ENCODE data around the gene CSN1S1.
A peak's percentile ranks its signal among the peaks of the same experiment; 100 is the strongest.

CSN1S1 gene

GRCh38 chr4:69896530-69897116 lies 34.2 kb upstream of the CSN1S1 start:
- Histone ChIP-seq H2AFZ (ENCODE audit: low read length) (no peak overlapping the region), H3K36me3 (replicated peaks; ENCODE audit: insufficient read depth, low read length) (no peaks in the 10 kb centered on the region), H3K27ac (ENCODE audit: low read length) (no peak overlapping the region), H3F3A (ENCODE audit: insufficient read depth, low read length) (no peaks in the 10 kb centered on the region), H3K4me3 (ENCODE audit: low read length) (no peak overlapping the region), H3K9ac (ENCODE audit: low read length) (no peak overlapping the region), H3K79me2 (ENCODE audit: low read length) (no peaks in the 10 kb centered on the region), H3K27me3 (replicated peaks; ENCODE audit: insufficient read depth, low read length) (no peaks in the 10 kb centered on the region), H3K4me2 (ENCODE audit: low read depth, low read length) (no peak overlapping the region), H3K9me2 (replicated peaks; ENCODE audit: insufficient read depth, low read length) (no peaks in the 10 kb centered on the region), H4K20me1 (ENCODE audit: insufficient read depth, low read length) (no peaks in the 10 kb centered on the region), H3K9me3 (replicated peaks; ENCODE audit: insufficient read depth, low read length) (no peaks in the 10 kb centered on the region), H3K4me1 (ENCODE audit: low read length) (no peaks in the 10 kb centered on the region)
- peak; percentile 39 for TF ChIP-seq CTCF (IDR thresholded peaks at IDR 0.05; ENCODE audit: low read length)
- no peak for TF ChIP-seq EZH2 (optimal IDR thresholded peaks at IDR 0.05; ENCODE audit: low read depth, low read length)
- peak; percentile 13 for DNase-seq

- Histone ChIP-seq H4K20me1 (ENCODE audit: insufficient read depth, low read length) (no peaks in the 10 kb centered on the region), H3K9me3 (replicated peaks; ENCODE audit: insufficient read depth, low read length) (no peaks in the 10 kb centered on the region), H3K27ac (ENCODE audit: low read length) (no peak overlapping the region), H3K27me3 (replicated peaks; ENCODE audit: insufficient read depth, low read length) (no peaks in the 10 kb centered on the region), H3K9ac (ENCODE audit: low read length) (no peak overlapping the region), H3K4me2 (ENCODE audit: low read depth, low read length) (no peak overlapping the region), H3K79me2 (ENCODE audit: low read length) (no peaks in the 10 kb centered on the region), H3K4me1 (ENCODE audit: low read length) (no peaks in the 10 kb centered on the region), H3F3A (ENCODE audit: insufficient read depth, low read length) (no peaks in the 10 kb centered on the region), H2AFZ (ENCODE audit: low read length) (no peak overlapping the region), H3K4me3 (ENCODE audit: low read length) (no peak overlapping the region), H3K9me2 (replicated peaks; ENCODE audit: insufficient read depth, low read length) (no peaks in the 10 kb centered on the region), H3K36me3 (replicated peaks; ENCODE audit: insufficient read depth, low read length) (no peaks in the 10 kb centered on the region)
- DNase-seq = no peak
- TF ChIP-seq EZH2 (optimal IDR thresholded peaks at IDR 0.05; ENCODE audit: low read depth, low read length) = no peak
- TF ChIP-seq CTCF (IDR thresholded peaks at IDR 0.05; ENCODE audit: low read length) = no peak
- no peak for TF ChIP-seq EZH2phosphoT487 (IDR thresholded peaks at IDR 0.05; ENCODE audit: low read length)
Observed at GRCh38 chr4:69907151-69907550, 23.7 kb upstream of the CSN1S1 start.

- Histone ChIP-seq H3K27me3 (replicated peaks; ENCODE audit: insufficient read depth, low read length) (no peaks in the 10 kb centered on the region), H3K9me2 (replicated peaks; ENCODE audit: insufficient read depth, low read length) (no peaks in the 10 kb centered on the region), H3K9ac (ENCODE audit: low read length) (no peak overlapping the region), H4K20me1 (ENCODE audit: insufficient read depth, low read length) (no peaks in the 10 kb centered on the region), H3F3A (ENCODE audit: insufficient read depth, low read length) (no peaks in the 10 kb centered on the region), H3K4me1 (ENCODE audit: low read length) (no peaks in the 10 kb centered on the region), H3K9me3 (replicated peaks; ENCODE audit: insufficient read depth, low read length) (no peaks in the 10 kb centered on the region), H3K36me3 (replicated peaks; ENCODE audit: insufficient read depth, low read length) (no peaks in the 10 kb centered on the region), H2AFZ (ENCODE audit: low read length) (no peak overlapping the region), H3K79me2 (ENCODE audit: low read length) (no peaks in the 10 kb centered on the region), H3K27ac (ENCODE audit: low read length) (no peak overlapping the region), H3K4me2 (ENCODE audit: low read depth, low read length) (no peak overlapping the region), H3K4me3 (ENCODE audit: low read length) (no peak overlapping the region)
- no peak for DNase-seq
- no peak for TF ChIP-seq EZH2phosphoT487 (IDR thresholded peaks at IDR 0.05; ENCODE audit: low read length)
- TF ChIP-seq CTCF (IDR thresholded peaks at IDR 0.05; ENCODE audit: low read length) = no peak
- no peak for TF ChIP-seq EZH2 (optimal IDR thresholded peaks at IDR 0.05; ENCODE audit: low read depth, low read length)
Observed at GRCh38 chr4:69909195-69909594, 21.7 kb upstream of the CSN1S1 start.

Measured in MM.1S (cell line).